Keratinocyte (primary cell): ENCODE measurements around the gene ADGRL3. TPM values are rescaled to one million over a fixed set of nuclear protein-coding genes. Genes with fewer than 3 reads are reported as not detected.

Experiments
- DNase-seq: peaks from one replicate; pipeline ENCODE4 v3.0.0-alpha.2; 2011; ENCODE audit warnings: low read depth, missing footprints, low spot score
- FAIRE-seq: peaks from 2 replicates; lab custom pipeline; 2011; peaks lifted over from hg19 to GRCh38; lab: Jason Lieb, UNC
- H2AFZ ChIP-seq: 2 replicates; pipeline ENCODE4 v1.6.0; 2012; ENCODE audit warnings: low read length, control low read depth, inconsistent platforms; ENCODE audit not compliant: control insufficient read depth
- H3K27ac ChIP-seq: 2 replicates; pipeline ENCODE4 v1.5.1; 2011; ENCODE audit warnings: low read length; ENCODE audit not compliant: control insufficient read depth, insufficient read depth
- H3K27me3 ChIP-seq: 3 replicates; pipeline ENCODE4 v1.6.0; 2011; ENCODE audit warnings: low read length; ENCODE audit not compliant: control insufficient read depth, insufficient read depth; ENCODE audit errors: extremely low read depth
- H3K36me3 ChIP-seq, 2 experiments: 2 replicates in 1 of 2; 3 replicates in 1 of 2; pipeline ENCODE4 v1.5.1; 2011; ENCODE audit warnings: low read length in 2 of 2, mild to moderate bottlenecking in 1 of 2; ENCODE audit not compliant: control insufficient read depth in 2 of 2, insufficient read depth in 2 of 2; ENCODE audit errors: extremely low read depth in 1 of 2
- H3K4me1 ChIP-seq: 3 replicates; pipeline ENCODE4 v1.5.1; 2011; ENCODE audit warnings: low read length; ENCODE audit not compliant: control insufficient read depth, insufficient read depth; ENCODE audit errors: extremely low read depth
- H3K4me2 ChIP-seq: 3 replicates; pipeline ENCODE4 v1.6.0; 2011; ENCODE audit warnings: low read depth, low read length; ENCODE audit not compliant: control insufficient read depth, insufficient read depth; ENCODE audit errors: extremely low read depth
- H3K4me3 ChIP-seq, 3 experiments: fragments of 200-600 bp in 1 of 3; sonication (generic) in 1 of 3; 2 replicates in 2 of 3; 3 replicates in 1 of 3; pipeline ENCODE4 v1.5.1; 2011 to 2016; ENCODE audit warnings: low read length in 3 of 3, mild to moderate bottlenecking in 3 of 3, control low read depth in 2 of 3, inconsistent platforms in 1 of 3, low read depth in 1 of 3, mixed read lengths in 1 of 3, mixed run types in 1 of 3, moderate library complexity in 1 of 3; ENCODE audit not compliant: control insufficient read depth in 2 of 3, insufficient read depth in 2 of 3; ENCODE audit errors: extremely low read depth in 1 of 3
- H3K79me2 ChIP-seq: 2 replicates; pipeline ENCODE4 v1.6.0; 2012; ENCODE audit warnings: low read length; ENCODE audit not compliant: control insufficient read depth, insufficient read depth
- H3K9ac ChIP-seq: 3 replicates; pipeline ENCODE4 v1.6.0; 2011; ENCODE audit warnings: low read length; ENCODE audit not compliant: control insufficient read depth, insufficient read depth; ENCODE audit errors: extremely low read depth
- H3K9me1 ChIP-seq: 3 replicates; pipeline ENCODE4 v1.6.0; 2011; ENCODE audit warnings: low read length; ENCODE audit not compliant: control insufficient read depth, insufficient read depth; ENCODE audit errors: extremely low read depth
- H3K9me3 ChIP-seq: 2 replicates; pipeline ENCODE4 v1.5.1; 2012; ENCODE audit warnings: low read depth, low read length; ENCODE audit not compliant: control insufficient read depth
- H4K20me1 ChIP-seq: 3 replicates; pipeline ENCODE4 v1.6.0; 2011; ENCODE audit warnings: low read length; ENCODE audit not compliant: control insufficient read depth, insufficient read depth; ENCODE audit errors: extremely low read depth
- EZH2 ChIP-seq: IDR thresholded peaks from one replicate; pipeline ENCODE4 v1.6.1; 2012; ENCODE audit warnings: inconsistent platforms, mild to moderate bottlenecking, low read length, moderate library complexity
- dilution Hi-C: fragments of 300-500 bp; cut with MboI; formaldehyde crosslinking; loops from one replicate; pipeline ENCODE4 v1.7.0; 2020; ENCODE audit warnings: low sequenced_read_pairs; ENCODE audit not compliant: extremely low pct_ligation_motif_present
- polyA plus RNA-seq, 5 experiments: library from polyadenylated mRNA; depleted of rRNA in 3 of 5; stranded (reverse) in 3 of 5; stranded (forward) in 1 of 5; unstranded in 1 of 5; fragments of >200 nt; gene quantifications; 1 replicate in 1 of 5; 2 replicates in 3 of 5; 3 replicates in 1 of 5; pipeline versions ENCODE4 v1.2.1 to v1.2.3, GENCODE V29; 2011 to 2012; ENCODE audit warnings: missing spikeins in 2 of 5, low read depth in 1 of 5, low replicate concordance in 1 of 5
- TF ChIP-seq, protein P1 (sequence below), 3 experiments: IDR thresholded peaks in 1 of 3; conservative IDR thresholded peaks in 1 of 3; optimal IDR thresholded peaks in 1 of 3; 2 replicates in 2 of 3; 3 replicates in 1 of 3; pipeline versions ENCODE3 to v1.5.1; 2011; ENCODE audit warnings: low read length in 3 of 3, mild to moderate bottlenecking in 3 of 3, moderate library complexity in 2 of 3, control low read depth in 1 of 3, inconsistent platforms in 1 of 3; ENCODE audit not compliant: insufficient read depth in 2 of 3; ENCODE audit errors: extremely low read depth in 1 of 3

Gene ADGRL3
- polyA plus RNA-seq, 1 donor (not counting 4 experiments of a cell fraction or from before 2014, with no cell fraction given) = 0.18 TPM

DNA sequence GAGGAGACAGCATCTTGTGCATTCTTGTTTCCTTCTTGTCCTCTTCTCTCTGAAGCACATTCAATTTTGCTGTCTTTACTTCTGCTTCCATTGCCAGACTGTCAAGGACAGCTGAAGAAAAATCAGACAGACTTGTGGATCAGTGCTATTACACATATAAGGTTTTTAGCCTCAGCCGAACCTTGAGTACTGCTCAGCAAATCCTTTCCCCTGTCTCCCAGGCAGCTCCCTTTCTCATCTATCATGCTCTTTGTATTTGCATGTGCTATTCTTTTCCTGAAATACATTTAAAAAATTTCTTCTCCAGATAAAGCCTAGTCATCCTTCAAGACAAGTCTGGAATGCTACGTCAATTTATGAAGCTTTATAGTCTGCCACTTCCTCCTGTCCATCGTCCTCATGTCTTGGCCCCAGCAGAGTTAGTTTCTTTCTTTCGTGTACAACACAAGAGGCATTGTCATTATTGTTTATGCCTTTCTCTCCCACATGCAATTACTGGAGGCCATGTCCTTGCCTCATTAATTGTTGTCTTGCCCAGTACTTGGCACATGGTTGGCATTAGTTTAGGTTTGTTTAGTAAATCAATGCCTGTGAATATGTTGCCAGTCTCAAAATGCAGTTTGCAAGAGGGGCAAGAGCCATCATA, 45.1 kb downstream of the ADGRL3 start:
- Histone ChIP-seq H3K9me1 (no peaks in the 10 kb centered on the region), H3K9me3 (no peaks in the 10 kb centered on the region), H3K4me2 (no peak overlapping the region), H2AFZ (no peak overlapping the region), H3K9ac (no peak overlapping the region), H3K79me2 (no peaks in the 10 kb centered on the region), H3K27ac (no peak overlapping the region), H3K4me3 (no peak overlapping the region), H3K4me1 (no peaks in the 10 kb centered on the region), H4K20me1 (no peaks in the 10 kb centered on the region), H3K27me3 (no peaks in the 10 kb centered on the region), H3K36me3 (no peaks in the 10 kb centered on the region)
- no peak for DNase-seq
- TF ChIP-seq, protein P1, sequence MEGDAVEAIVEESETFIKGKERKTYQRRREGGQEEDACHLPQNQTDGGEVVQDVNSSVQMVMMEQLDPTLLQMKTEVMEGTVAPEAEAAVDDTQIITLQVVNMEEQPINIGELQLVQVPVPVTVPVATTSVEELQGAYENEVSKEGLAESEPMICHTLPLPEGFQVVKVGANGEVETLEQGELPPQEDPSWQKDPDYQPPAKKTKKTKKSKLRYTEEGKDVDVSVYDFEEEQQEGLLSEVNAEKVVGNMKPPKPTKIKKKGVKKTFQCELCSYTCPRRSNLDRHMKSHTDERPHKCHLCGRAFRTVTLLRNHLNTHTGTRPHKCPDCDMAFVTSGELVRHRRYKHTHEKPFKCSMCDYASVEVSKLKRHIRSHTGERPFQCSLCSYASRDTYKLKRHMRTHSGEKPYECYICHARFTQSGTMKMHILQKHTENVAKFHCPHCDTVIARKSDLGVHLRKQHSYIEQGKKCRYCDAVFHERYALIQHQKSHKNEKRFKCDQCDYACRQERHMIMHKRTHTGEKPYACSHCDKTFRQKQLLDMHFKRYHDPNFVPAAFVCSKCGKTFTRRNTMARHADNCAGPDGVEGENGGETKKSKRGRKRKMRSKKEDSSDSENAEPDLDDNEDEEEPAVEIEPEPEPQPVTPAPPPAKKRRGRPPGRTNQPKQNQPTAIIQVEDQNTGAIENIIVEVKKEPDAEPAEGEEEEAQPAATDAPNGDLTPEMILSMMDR (optimal IDR thresholded peaks at IDR 0.05 in 1 of 3, IDR thresholded peaks at IDR 0.05 in 1 of 3, conservative IDR thresholded peaks at IDR 0.05 in 1 of 3; ENCODE audit: extremely low read depth in 1 of 3, insufficient read depth in 2 of 3, low read length in 3 of 3) = no peak
- no peak for TF ChIP-seq EZH2
- no peak for FAIRE-seq
- dilution Hi-C loops = no loop called here

DNA sequence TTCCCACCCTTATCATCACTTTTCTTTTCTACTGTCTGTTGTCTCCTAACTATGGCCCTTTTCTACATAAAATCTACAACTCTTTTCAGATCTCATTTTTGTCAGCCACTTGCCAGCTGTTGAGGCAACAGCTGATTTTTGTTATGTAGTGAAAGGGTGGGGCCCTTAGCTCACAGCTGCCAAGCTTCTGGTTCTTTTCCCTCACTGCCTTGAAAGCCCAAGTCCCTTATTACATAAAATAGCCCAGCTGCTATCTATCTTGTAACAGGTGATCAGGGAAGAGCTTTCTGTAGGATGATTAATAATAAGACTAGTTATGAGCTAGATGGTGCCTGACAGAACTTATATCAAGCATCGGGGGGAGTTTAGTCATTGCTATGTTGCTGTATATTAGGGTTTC, 45.9 kb downstream of the ADGRL3 start:
- Histone ChIP-seq H3K27me3 (no peaks in the 10 kb centered on the region), H3K27ac (no peak overlapping the region), H3K9ac (no peak overlapping the region), H3K4me2 (no peak overlapping the region), H2AFZ (no peak overlapping the region), H3K9me1 (no peaks in the 10 kb centered on the region), H3K79me2 (no peaks in the 10 kb centered on the region), H3K4me3 (no peak overlapping the region), H3K9me3 (no peaks in the 10 kb centered on the region), H3K36me3 (no peaks in the 10 kb centered on the region), H3K4me1 (no peaks in the 10 kb centered on the region), H4K20me1 (no peaks in the 10 kb centered on the region)
- DNase-seq (no peak), FAIRE-seq (no peak)
- TF ChIP-seq EZH2 = no peak
- TF ChIP-seq, protein P1 (optimal IDR thresholded peaks at IDR 0.05 in 1 of 3, IDR thresholded peaks at IDR 0.05 in 1 of 3, conservative IDR thresholded peaks at IDR 0.05 in 1 of 3; ENCODE audit: extremely low read depth in 1 of 3, insufficient read depth in 2 of 3, low read length in 3 of 3) = no peak
- dilution Hi-C loops = no loop called here
